GM21447 (cell line): Measurements from ENCODE around the gene SAMD8.
"Not testable (repeated sequence)": the region's sequence is repeated elsewhere in the genome, so short reads cannot be mapped to it uniquely, and the experiment has no call there.

Source experiments
- ATAC-seq: cut with Tn5 transposase; IDR thresholded peaks from one replicate; pipeline ENCODE4 v1.9.1; 2021; ENCODE audit not compliant: unreplicated experiment

SAMD8 gene

DNA sequence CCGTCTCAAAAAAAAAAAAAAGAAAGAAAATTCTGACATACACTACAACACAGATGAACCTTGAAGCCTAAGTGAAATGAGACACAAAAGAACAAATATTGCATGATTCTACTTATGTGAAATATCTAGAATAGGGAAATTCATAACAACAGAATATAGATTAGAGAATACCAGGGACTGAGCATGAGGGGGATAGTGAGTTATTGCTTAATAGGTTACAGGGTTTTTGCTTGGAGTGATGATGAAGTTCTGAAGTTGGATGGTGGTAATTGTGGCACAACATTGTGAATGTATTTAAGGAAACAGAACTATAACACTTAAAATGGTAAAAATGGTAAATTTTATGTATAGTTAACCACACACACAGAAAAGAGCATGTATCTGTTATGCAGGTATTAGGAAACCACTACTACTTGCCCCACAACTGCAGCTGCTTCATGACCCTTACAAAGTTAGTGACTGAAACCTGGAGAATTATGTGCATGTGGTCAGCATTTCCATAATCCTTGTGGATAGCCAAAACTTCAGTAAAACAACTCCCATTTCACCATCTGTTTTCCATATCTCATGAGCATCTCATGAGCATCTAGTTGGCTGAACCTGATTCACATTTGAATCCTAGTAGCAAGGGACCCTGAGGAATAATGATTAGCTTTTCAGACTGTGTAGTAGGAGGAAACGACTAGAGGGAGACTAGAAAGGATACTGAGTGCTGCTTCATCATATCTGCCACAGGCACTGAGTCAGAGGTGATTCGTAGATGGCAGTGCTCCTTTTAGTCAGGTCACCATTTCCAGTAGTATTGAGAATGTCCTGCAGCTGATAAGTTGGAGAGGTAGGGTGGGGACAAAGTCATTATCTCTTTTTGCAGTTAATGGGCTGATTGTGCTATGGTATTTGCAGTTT is 26.3 kb downstream of the SAMD8 start:
- peak; percentile 53 for ATAC-seq

DNA sequence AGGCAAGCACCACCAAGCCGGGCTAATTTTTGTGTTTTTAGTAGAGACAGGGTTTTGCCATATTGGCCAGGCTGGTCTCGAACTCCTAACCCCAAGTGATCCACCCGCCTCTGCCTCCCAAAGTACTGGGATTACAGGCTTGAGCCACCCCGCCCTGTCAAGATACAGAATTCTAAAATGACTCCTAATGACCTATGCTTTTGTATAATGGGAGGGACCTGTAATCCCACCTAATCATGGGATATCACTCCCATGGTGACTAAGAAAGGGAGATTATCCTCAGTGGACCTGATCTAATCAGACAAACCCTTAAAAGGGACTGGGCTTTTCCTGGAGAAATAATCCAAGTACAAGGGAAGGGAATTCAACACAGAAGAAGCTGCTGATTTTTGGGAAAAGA is 28.8 kb downstream of the SAMD8 start:
- no peak for ATAC-seq

DNA sequence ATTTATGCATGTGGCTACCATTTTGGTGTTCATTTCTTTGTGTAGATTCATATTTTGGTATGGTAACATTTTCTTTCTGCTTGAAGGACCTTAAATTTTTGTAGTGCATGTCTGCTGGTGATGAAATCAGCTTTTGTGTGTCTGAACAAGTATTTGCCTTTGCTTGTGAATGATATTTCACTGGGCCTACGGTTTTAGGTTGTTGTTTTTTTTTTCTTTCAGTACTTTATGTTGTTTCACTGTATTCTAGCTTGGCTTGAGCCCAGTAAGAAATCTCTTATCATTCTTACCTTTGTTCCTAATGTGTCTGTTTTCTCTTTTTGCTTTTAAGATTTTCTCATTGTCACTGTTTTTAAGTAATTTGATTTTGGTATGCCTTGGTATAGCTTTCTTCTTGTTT is 31.9 kb downstream of the SAMD8 start:
- no peak for ATAC-seq

DNA sequence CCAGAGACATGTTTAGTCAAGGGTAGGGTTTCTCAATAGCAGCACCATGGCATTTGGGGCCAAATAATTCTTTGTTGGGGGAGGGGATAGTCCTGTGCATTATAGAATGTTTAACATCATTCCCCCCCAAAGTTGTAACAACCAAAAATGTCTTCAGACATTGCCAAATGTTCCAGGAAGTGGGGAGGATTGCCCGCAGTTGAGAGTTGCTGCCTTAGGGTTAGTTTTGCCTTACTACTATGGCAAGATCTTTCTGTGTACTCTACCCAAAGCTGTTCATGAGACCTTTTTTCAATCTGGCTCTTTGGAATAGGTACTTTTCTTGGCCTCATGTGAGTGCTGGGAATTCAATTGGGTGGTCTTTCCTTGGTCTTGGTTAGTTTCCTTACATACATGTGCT is 34.1 kb downstream of the SAMD8 start:
- ATAC-seq = no peak

DNA sequence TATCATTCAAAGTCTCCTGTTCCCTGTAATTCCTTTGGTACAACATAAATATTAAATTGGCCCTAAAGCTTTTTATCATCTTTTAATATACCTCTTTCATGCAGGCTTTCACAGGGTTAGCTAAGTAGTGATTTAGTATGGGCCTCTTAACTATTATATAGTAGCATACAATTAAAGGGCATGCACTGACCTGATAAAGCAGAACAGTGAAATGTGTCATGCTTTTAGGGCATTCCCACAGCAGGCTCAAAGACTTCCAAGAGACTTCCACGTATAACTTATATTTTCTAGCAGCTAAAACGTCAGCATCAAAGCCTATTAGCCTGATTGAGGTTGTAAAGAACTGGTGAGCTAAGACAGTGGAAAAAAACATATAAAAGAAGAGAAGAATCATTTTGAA is 35.3 kb downstream of the SAMD8 start:
- no peak for ATAC-seq

DNA sequence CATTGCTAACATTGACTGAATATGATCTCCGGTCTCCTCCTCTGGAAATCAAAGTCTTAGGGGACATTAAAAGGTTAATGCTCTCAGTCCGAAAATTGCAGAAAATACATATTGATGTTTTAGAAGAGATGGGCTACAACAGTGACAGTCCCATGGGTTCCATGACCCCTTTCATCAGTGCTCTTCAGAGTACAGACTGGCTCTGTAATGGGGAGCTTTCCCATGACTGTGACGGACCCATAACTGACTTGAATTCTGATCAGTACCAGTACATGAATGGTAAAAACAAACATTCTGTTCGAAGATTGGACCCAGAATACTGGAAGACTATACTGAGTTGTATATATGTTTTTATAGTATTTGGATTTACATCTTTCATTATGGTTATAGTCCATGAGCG is 39.2 kb downstream of the SAMD8 start:
- ATAC-seq = no peak

DNA sequence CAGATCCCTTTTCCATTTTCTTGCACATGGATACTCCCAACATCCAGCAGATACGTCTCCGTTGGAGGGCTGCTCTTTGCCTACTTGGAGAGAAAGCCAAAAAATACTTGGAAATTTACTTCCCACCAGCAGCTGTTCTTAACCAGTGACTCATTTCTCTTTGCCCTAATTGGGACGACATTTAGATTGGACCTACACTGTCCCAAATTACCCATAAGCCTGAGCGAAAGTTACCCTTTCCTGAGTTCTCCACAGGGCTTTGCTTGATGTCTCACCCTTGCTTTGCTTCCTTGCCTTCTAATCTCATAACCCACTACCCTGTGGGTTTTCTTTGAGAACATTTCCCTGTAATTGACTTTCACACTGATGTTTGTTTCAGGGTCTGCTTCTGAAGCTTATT is 48.1 kb downstream of the SAMD8 start:
- no peak for ATAC-seq

DNA sequence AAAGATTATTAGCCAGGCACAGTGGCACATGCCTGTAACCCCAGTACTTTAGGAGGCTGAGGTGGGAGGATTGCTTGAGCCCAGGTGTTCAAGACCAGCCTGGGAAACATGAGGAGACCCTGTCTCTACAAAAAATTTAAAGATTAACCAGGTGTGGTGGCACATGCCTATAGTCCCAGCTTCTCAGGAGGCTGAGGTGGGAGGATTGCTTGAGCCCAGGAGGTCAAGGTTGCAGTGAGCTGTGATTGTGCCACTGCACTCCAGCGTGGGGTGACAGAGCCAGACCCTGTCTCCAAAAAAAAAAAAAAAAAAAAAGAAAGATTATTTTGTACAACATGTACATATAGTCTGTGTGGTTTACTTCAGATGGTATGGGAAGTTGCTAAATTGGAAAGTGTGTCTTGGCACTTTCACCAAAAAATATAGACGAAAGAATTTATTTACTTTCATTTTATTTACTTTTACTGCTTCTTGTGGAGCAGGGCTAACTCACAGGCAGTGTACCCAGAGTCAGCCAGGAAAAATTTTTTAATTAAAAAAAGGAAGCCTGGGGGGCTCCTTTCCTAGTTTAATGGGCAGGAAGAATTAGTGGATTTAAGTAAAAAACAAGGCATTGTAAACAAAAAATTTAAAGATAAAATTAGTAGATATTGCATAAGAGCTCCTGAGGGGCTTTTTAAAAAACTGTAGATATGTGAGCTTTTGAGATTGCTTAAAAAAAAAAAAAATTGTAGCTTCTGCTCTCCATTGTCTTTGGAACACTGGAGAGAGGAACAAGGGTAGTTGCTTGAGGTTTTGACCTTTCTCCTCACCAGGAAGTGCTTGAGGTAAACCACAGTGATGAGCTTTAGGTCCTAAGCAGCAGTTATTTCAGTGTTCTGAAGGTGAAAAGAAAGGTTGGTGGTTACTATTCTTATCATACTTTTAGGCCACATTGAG is 54.5 kb downstream of the SAMD8 start:
- ATAC-seq = peak; percentile 98

DNA sequence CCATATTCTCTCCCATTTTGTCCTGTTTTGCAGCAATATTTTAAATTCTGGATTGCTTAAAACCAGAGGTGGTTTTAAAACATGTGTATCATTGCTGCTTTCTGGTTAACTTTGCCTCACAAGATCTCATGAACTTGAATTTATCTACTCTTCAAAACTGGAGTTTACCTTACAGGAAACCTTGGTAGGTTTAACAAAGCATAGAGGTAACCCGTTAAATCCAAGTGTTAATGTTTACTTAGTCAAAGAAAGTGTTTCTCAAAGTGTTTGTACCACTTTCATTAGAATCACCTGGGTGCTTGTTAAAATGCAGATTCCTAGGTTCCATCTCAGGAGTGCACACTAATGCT is 55.1 kb downstream of the SAMD8 start:
- peak; percentile 31 for ATAC-seq

DNA sequence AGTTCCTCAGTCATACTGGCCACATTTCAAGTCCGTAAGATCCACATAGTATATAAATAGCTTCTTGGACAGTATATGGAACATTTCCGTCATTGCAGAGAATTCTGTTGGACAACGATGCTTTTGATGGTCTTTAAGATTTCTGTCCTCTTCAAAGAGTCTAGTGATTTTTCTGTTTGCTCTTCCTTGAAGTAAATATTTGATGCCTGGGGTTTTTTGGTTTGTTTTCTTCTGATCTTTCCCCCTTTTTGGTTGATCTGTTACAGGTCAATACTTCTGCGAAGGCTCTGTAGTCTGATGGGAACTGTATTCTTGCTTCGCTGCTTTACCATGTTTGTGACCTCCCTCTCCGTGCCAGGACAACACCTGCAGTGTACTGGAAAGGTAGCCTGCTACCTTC is 56.8 kb downstream of the SAMD8 start:
- ATAC-seq = no peak

DNA sequence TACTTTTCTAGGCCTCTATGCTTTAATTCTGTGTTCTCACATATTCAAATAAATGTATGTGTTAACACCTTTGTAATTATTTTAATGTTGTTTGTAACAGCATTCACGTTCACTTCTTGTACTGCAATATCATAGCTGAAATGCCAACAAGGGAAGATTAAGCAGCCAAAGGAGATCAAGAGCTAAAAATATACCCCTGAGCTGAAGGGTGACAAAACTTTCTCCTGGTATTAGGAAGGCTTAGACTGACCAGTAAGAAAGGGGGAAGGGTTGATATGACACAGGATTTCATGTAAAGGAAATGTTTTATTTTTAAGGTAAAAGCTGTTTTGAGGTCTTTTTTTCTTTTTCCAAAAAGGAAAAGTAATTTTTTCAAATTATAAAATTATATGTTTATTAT is 58.8 kb downstream of the SAMD8 start:
- no peak for ATAC-seq

DNA sequence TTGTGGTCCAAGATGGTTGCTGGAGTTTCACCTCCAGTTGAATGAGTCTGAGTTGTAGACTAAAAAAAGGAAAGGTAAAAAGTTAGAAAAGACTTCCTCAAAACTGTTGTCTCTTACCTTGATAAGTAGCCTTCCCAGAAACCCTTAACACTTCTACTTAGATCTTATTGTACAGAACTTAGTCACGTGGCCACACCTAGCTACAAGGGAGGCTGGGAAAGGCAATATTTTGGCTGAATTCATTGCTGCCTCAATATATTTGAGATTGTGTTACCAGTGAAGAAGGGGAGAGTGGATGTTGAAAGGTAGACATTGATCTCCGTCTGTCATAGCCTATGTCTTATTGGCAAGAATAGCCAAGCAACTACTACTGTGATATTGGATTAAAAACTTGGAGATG is 63.6 kb downstream of the SAMD8 start:
- no peak for ATAC-seq

DNA sequence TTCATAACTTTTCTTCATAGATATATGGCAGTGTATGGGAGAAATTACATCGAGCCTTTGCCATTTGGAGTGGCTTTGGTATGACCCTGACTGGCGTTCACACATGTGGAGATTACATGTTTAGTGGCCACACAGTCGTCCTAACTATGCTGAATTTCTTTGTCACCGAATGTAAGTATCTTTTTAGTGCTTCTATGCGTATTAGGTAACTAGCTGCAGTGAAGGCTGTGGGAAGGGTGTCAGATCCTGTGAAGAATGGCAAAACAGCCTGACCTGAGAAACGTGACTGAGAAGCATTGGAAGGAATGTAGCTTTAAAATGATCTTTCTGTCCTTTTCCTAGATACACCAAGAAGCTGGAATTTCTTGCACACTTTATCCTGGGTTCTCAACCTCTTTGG is 64.6 kb downstream of the SAMD8 start:
- ATAC-seq = no peak

DNA sequence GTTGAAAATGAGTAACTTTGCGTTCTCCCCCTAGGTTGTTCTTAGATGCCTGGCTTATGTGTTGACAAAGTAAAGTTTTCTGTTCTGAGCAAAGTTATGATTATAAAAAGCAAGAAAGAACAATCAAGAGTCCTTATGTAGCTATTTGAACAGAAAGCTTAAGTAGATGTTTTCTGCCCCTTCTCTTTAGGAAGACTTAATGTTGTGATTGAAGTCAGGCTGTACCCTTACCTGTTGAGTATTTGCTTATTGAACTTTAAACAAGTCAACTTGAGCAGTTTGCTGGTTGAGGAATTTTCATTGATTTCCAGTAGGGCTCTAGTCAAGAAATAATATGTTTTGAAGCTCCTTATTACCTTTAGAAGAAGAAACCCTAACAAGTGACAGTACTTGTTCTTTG is 65.3 kb downstream of the SAMD8 start:
- no peak for ATAC-seq

DNA sequence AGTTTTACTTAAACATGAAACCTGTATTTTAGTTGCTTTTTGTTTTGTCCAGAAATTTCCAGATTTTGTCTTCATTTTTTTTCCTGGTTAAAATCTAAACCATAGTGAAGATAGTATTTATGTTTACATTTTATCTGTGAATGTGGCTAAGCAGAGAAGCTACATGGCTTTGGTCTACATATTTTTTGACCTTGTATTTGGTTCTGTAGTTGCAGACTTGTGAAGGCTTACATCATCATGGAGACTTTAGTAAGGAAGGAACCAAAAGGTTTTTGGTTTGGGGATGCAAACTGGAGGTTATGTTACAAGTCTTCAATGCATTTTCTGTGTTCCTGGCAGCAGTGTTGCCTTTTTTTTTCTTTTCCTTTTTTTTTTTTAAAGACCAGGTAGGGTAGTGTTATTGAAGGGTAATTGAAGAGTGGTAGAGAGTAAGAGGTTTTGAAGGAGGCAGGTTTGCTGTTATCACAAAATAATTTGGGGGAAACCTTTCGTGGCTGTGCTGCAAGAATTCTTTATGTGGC is 68.3 kb downstream of the SAMD8 start:
- no peak for ATAC-seq

DNA sequence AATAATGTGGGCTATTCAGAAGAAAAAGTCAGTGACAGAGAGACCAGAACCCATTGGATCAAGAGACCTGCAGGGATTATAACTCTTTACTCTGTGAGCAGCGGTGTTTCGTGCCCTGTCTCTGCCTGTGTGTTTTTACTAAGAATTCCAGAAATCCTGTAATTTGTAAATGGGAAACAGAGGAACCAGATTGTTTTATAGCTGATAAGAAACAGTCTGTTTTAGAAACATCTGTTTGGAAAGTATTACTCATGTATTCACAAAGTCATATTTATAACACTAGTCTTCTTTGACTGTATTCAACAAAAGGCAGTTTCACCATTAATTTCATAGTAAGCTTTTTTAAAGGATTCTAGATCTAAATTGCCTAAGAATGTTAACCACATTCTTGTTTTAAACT is 69.1 kb downstream of the SAMD8 start:
- ATAC-seq = no peak

DNA sequence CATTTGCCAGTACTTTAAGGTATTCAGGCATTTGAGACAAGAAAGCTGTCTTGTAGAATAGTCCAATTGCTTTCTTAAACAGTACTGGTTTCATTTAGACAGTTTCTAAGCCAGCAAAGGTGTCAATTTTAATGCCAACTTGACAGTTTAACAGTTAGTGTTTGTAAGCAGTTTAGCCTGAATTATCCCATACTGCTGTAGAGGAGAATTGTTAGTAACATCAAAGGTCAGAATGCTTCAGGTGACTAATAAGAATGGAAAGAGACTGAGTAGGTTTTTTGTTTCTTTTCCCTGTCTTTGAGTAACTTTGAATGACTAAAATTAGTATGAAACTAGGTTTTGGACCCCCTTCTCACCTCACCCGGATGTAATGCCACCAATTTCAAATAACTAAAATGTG is 69.6 kb downstream of the SAMD8 start:
- no peak for ATAC-seq

DNA sequence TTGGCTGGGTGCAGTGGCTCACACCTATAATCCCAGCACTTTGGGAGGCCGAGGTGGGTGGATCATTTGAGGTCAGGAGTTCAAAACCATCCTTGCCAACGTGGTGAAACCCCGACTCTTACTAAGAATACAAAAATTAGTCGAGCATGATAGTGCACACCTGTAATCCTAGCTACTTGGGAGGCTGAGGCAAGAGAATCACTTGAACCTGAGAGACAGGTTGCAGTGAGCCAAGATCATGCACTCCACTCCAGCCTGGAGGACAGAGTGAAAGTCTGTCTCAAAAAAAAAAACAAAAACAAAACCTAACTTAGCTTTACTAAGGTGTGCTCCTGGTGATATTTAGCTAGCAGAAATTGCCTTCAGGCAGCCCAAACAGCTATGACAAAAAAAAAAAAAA is 74.9 kb downstream of the SAMD8 start:
- no peak for ATAC-seq

DNA sequence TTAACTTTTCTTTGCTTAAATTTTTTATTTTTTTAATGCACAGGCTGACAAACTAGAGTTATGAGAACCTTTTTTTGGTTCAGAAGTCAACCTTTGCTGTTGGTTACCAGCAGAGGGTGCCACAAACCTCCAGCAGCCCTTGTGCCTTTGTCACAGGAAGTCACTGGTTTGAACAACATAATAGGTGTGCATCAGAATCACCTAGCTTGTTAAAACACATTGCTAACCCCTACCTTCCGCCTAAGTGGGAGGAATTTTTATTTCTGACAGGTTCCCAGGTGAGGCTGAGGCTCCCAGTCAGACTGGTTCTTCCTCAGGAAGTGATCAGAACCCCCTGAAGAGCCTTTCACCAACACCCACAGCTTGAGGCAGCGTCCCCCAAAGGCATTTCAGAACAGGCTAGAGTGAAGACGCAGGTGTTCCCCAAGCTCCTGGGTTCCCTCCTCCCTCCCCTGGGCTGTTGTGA is 76.5 kb downstream of the SAMD8 start:
- no peak for ATAC-seq

DNA sequence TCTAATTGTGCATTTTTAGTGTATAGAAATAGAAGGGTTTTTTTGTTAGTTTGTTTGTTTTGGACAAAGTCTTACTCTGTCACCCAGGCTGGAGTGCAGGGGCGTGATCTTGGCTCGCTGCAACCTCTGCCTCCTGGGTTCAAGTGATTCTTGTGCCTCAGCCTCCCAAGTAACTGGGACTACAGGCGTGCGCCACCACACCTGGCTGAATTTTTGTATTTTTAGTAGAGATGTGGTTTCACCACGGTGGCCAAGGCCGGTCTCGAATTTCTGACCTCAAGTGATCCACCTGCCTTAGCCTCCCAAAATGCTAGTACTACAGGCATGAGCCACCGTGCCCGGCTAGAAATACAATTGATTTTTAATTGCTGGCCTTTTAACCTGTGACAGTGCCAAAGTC is 77.1 kb downstream of the SAMD8 start:
- not testable (repeated sequence) for ATAC-seq

DNA sequence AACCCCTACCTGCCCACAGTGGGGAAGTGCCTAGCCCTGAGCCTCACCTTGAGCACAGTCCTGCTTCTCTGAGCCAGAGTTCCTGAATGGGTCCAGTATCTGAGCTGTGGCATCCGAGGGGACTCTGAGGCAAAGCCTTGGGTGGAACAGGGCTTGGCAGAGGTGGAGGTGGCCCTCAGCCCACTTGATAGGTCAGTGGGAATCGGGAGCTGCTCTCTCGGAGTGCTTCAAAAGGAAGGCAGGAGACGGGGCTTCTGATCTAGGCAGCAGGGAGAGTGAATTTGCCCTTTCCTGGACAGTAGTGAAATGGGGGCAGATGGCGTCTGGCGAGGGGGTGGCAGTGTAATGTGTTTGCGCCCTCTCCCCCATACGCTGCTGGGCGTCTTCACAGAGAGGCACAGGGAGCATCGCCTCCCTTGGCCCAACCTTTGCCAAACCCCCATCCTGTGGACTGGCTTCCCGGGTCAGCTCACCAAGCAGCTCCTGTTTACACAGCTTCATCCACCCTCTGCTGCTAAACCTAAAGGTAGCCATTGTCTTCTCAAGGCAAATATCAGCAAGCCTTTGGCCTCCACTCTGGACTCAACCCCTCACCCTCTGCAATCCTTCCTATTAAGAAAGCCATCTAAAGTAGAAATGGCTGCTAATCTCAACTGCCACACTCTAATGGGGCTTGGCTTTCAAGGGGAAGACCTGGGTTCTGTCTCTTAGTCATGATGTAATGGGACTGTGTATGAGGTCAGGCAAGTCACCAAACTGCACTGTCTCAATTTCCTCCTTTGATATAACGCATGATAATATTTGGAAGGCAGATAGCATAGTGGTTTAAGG is 78.0 kb downstream of the SAMD8 start:
- ATAC-seq = no peak
